GM19438 (cell line): ENCODE measurements around the gene DAPK1.

Source experiments
- ATAC-seq: cut with Tn5 transposase; IDR thresholded peaks from one replicate; pipeline ENCODE4 v1.9.1; 2021; ENCODE audit warnings: low read depth; ENCODE audit not compliant: unreplicated experiment

Gene DAPK1

GRCh38 chr9:87587864-87588263, 90.2 kb downstream of the DAPK1 start:
- ATAC-seq = no peak

GRCh38 chr9:87588339-87588738, 90.7 kb downstream of the DAPK1 start:
- ATAC-seq = no peak

GRCh38 chr9:87590996-87591395, 93.3 kb downstream of the DAPK1 start:
- no peak for ATAC-seq

- ATAC-seq = no peak
These were observed 95.1 kb downstream of the DAPK1 start for GRCh38 chr9:87592554-87593358.

GRCh38 chr9:87593359-87593980, 95.8 kb downstream of the DAPK1 start:
- ATAC-seq = no peak

- ATAC-seq = no peak
These were observed 96.5 kb downstream of the DAPK1 start for GRCh38 chr9:87594194-87594593.

GRCh38 chr9:87594662-87595061, 97.0 kb downstream of the DAPK1 start:
- ATAC-seq = no peak

GRCh38 chr9:87595610-87596009, 97.9 kb downstream of the DAPK1 start:
- no peak for ATAC-seq

GRCh38 chr9:87596862-87597261, 99.2 kb downstream of the DAPK1 start:
- ATAC-seq = no peak

GRCh38 chr9:87597710-87598443, 100.2 kb downstream of the DAPK1 start:
- ATAC-seq = no peak

GRCh38 chr9:87599901-87600610, 102.4 kb downstream of the DAPK1 start:
- no peak for ATAC-seq

- ATAC-seq = no peak
These were observed 103.5 kb downstream of the DAPK1 start for GRCh38 chr9:87601176-87601575.

- ATAC-seq = no peak
These were observed 103.9 kb downstream of the DAPK1 start for GRCh38 chr9:87601595-87601994.

GRCh38 chr9:87602933-87603643, 105.4 kb downstream of the DAPK1 start:
- ATAC-seq = no peak

GRCh38 chr9:87603854-87604490, 106.3 kb downstream of the DAPK1 start:
- ATAC-seq = no peak

GRCh38 chr9:87604886-87605588, 107.4 kb downstream of the DAPK1 start:
- ATAC-seq = peak; percentile 72

GRCh38 chr9:87605676-87606075, 108.0 kb downstream of the DAPK1 start:
- peak; percentile 59 for ATAC-seq

GRCh38 chr9:87606841-87607521, 109.3 kb downstream of the DAPK1 start:
- ATAC-seq = no peak

- ATAC-seq = no peak
These were observed 110.2 kb downstream of the DAPK1 start for GRCh38 chr9:87607859-87608258.
